ENCODE data around the gene PDE4B. TPM values are rescaled to one million over a fixed set of nuclear protein-coding genes. Genes with fewer than 3 reads are reported as not detected.
A peak's percentile ranks its signal among the peaks of the same experiment; 100 is the strongest.

The PDE4B gene
- total RNA-seq, 1 experiment from 2014 or later, result 2.6 TPM

- Histone ChIP-seq H3K4me1 (no peaks in the 10 kb centered on the region), H3K36me3 (no peaks in the 10 kb centered on the region), H3K9me3 (replicated peaks) (no peaks in the 10 kb centered on the region), H3K27me3 (no peaks in the 10 kb centered on the region), H3K4me3 (no peak overlapping the region), H3K27ac (no peak overlapping the region)
- no peak for DNase-seq
Measured at GRCh38 chr1:66343569-66344325, 551.1 kb downstream of the PDE4B start.

GRCh38 chr1:66346057-66346795 lies 553.5 kb downstream of the PDE4B start:
- Histone ChIP-seq H3K9me3 (replicated peaks) (no peaks in the 10 kb centered on the region), H3K27ac (no peak overlapping the region), H3K36me3 (no peaks in the 10 kb centered on the region), H3K4me3 (no peak overlapping the region), H3K4me1 (peaks cover 10% of the 10 kb centered on the region; the same call in 1 of the 2 replicates), H3K27me3 (no peaks in the 10 kb centered on the region)
- DNase-seq, result no peak

DNA sequence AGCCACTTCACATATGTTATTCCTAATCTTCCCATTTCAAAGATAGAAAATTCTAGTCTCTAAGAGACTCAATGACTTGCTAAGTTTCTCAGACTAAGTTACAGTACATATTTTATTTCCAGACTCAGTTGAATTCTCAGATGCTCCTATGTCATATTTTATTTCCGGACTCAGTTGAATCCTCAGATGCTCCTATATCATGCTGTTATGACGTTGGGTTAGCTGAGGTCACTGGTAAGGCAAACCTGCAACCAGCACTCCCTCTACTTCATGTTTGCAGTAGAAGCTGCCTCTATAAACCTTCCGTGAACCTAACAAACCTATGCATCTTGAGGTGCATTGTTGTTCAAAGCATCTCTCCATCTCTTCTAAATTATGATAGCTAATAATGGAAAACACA lies 554.2 kb downstream of the PDE4B start:
- no peak for DNase-seq
- Histone ChIP-seq H3K4me1 (peaks cover 10% of the 10 kb centered on the region; the same call in 1 of the 2 replicates), H3K27ac (no peak overlapping the region), H3K4me3 (no peak overlapping the region), H3K27me3 (no peaks in the 10 kb centered on the region), H3K9me3 (replicated peaks) (no peaks in the 10 kb centered on the region), H3K36me3 (no peaks in the 10 kb centered on the region)

GRCh38 chr1:66348776-66349175 lies 556.1 kb downstream of the PDE4B start:
- no peak for DNase-seq
- Histone ChIP-seq H3K36me3 (no peaks in the 10 kb centered on the region), H3K4me3 (no peak overlapping the region), H3K27ac (no peak overlapping the region), H3K27me3 (no peaks in the 10 kb centered on the region), H3K9me3 (replicated peaks) (no peaks in the 10 kb centered on the region), H3K4me1 (peaks cover 10% of the 10 kb centered on the region; the same call in 1 of the 2 replicates)

DNA sequence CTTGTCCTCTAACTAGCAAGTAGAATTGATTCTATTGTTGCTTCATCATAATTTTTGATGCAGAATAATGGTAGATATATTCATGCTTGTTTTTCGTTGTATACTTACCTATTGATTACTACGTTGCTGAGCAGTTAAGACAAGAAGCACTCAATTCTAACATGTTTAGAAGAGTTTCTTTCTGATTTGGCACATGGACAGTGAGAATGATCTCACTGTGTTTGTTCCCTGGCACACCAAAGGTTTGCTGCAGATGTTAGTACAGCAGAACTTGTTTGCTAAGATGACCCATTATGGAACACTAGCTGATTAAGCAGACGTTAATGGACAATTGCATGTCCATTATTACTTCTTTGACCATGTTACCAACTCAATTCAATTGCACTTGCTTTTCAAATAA lies 556.5 kb downstream of the PDE4B start:
- Histone ChIP-seq H3K27me3 (no peaks in the 10 kb centered on the region), H3K27ac (no peak overlapping the region; the same call in 1 of the 2 replicates), H3K4me1 (peaks cover 10% of the 10 kb centered on the region; the same call in 1 of the 2 replicates), H3K4me3 (no peak overlapping the region), H3K36me3 (no peaks in the 10 kb centered on the region), H3K9me3 (replicated peaks) (no peaks in the 10 kb centered on the region)
- DNase-seq, result no peak

- H3K4me1 ChIP-seq, result peaks cover 14% of the 10 kb centered on the region
- peak; percentile 37 to 61 for DNase-seq
- H3K4me3 ChIP-seq, result peak overlapping the region; percentile 21; the same call in 1 of the 2 replicates
- H3K36me3 ChIP-seq, result no peaks in the 10 kb centered on the region
- H3K27me3 ChIP-seq, result no peaks in the 10 kb centered on the region
- H3K9me3 ChIP-seq (replicated peaks), result no peaks in the 10 kb centered on the region
- peak overlapping the region; percentile 43; the same call in 1 of the 2 replicates for H3K27ac ChIP-seq
Measured at GRCh38 chr1:66350001-66350547, 557.4 kb downstream of the PDE4B start.

GRCh38 chr1:66351478-66351877 lies 558.8 kb downstream of the PDE4B start:
- Histone ChIP-seq H3K36me3 (no peaks in the 10 kb centered on the region), H3K27me3 (no peaks in the 10 kb centered on the region), H3K4me1 (peaks cover 15% of the 10 kb centered on the region), H3K9me3 (replicated peaks) (no peaks in the 10 kb centered on the region), H3K27ac (no peak overlapping the region), H3K4me3 (no peak overlapping the region)
- DNase-seq, result no peak

DNA sequence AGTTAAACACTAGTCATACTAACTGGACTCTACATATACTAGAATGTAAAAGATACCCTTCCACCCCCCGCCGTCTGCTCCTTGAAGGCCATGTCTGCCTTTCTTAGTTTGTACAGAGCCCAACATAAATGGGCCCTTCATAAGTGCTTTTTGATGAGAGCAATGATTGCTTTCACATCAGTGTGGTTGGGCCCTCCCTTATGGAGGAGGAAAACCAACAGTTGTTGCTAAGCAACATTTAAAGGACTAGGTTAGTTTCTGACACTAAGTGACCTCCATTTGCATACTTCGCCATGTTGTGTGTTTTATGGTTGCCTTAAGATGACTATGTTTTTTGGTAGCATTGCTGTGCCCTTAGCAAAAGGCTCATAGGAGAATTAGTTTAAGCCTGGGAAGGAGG lies 559.2 kb downstream of the PDE4B start:
- no peak overlapping the region for H3K27ac ChIP-seq
- H3K36me3 ChIP-seq, result no peaks in the 10 kb centered on the region
- H3K27me3 ChIP-seq, result no peaks in the 10 kb centered on the region
- H3K9me3 ChIP-seq (replicated peaks), result no peaks in the 10 kb centered on the region
- H3K4me3 ChIP-seq, result no peak overlapping the region
- H3K4me1 ChIP-seq, result peaks cover 15% of the 10 kb centered on the region
- no peak for DNase-seq

DNA sequence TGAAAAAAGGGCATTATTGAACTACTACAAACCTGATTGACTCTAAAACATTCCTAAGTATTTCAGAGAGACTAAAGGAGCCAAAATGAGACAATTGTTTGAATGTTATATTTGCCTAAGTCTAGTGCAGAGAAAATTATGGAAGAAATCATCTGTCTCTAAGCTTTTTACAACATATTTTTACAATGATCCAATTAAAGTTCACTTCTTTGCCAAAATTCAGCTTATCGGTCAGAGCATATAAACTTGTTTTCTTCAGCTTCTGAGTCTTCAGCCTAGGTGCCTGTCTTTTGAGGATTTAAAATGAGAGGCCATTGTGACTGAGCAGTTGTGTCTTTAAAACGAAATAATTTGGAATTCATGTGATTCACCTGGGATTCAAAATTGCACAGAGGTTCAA lies 560.1 kb downstream of the PDE4B start:
- DNase-seq, result no peak
- Histone ChIP-seq H3K4me1 (peaks cover 15% of the 10 kb centered on the region), H3K27ac (no peak overlapping the region), H3K9me3 (replicated peaks) (no peaks in the 10 kb centered on the region), H3K27me3 (no peaks in the 10 kb centered on the region), H3K4me3 (no peak overlapping the region), H3K36me3 (no peaks in the 10 kb centered on the region)

- no peak overlapping the region for H3K4me3 ChIP-seq
- H3K36me3 ChIP-seq, result no peaks in the 10 kb centered on the region
- H3K4me1 ChIP-seq, result peaks cover 15% of the 10 kb centered on the region
- no peaks in the 10 kb centered on the region for H3K9me3 ChIP-seq (replicated peaks)
- H3K27ac ChIP-seq, result no peak overlapping the region
- no peak for DNase-seq
- no peaks in the 10 kb centered on the region for H3K27me3 ChIP-seq
Measured at GRCh38 chr1:66353257-66353656, 560.6 kb downstream of the PDE4B start.

- Histone ChIP-seq H3K4me3 (peak overlapping the region; percentile 42), H3K27ac (peak overlapping the region; percentile 36; the same call in 1 of the 2 replicates), H3K9me3 (replicated peaks) (no peaks in the 10 kb centered on the region), H3K27me3 (no peaks in the 10 kb centered on the region), H3K36me3 (no peaks in the 10 kb centered on the region), H3K4me1 (peaks cover 13% of the 10 kb centered on the region)
- DNase-seq, result peak; percentile 17 to 50
Measured at GRCh38 chr1:66354311-66355201, 561.9 kb downstream of the PDE4B start.

DNA sequence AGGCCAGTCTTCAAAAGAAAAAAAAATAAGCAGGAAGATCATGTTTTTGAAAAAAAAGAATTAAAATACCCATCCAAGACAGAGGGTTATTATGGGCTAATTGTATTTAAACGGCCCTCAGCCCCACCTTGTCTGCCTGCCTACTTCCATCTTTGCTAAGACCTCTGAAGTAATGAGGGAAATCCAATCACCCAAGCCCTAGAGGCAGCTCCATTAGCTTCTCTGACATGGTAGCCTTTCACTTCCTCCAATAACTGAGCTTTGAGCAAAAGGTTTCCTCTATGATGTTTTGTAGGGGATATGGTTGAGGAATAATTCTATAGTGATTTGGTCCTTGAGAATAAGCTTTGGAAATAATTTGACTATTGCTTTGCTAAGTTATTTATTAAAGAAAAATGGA lies 563.1 kb downstream of the PDE4B start:
- no peak for DNase-seq
- Histone ChIP-seq H3K9me3 (replicated peaks) (no peaks in the 10 kb centered on the region), H3K4me1 (peaks cover 5% of the 10 kb centered on the region)

GRCh38 chr1:66356605-66357004 lies 563.9 kb downstream of the PDE4B start:
- H3K9me3 ChIP-seq (replicated peaks), result no peaks in the 10 kb centered on the region
- DNase-seq, result no peak
- no peaks in the 10 kb centered on the region for H3K36me3 ChIP-seq
- no peak overlapping the region for H3K27ac ChIP-seq
- no peaks in the 10 kb centered on the region for H3K27me3 ChIP-seq
- H3K4me1 ChIP-seq, result peaks cover 5% of the 10 kb centered on the region
- no peak overlapping the region for H3K4me3 ChIP-seq

More for the DNA sequence above, 563.1 kb downstream of the PDE4B start:
- H3K27me3 ChIP-seq, result no peaks in the 10 kb centered on the region
- no peak overlapping the region for H3K4me3 ChIP-seq
- no peak overlapping the region for H3K27ac ChIP-seq
- H3K36me3 ChIP-seq, result no peaks in the 10 kb centered on the region

DNA sequence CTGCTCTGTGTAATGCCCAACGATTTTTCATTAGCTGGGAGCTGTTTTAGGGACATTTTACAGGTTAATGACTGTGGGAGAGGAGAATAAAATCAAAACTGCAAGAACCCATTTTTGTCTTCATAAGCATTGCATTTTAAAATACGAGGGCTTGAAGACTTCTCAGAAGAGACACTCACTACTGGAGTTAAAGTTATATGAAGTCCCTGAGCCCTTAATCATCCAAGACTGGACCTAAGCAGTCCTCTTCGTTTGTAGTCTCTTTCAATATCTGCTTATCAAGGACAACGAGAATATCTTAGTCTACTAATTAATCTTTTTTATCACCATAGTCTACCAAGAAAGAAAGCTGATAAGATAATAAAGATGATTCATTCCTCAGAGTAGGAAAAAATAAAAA lies 564.3 kb downstream of the PDE4B start:
- DNase-seq, result no peak
- Histone ChIP-seq H3K9me3 (replicated peaks) (no peaks in the 10 kb centered on the region), H3K27ac (no peak overlapping the region), H3K36me3 (no peaks in the 10 kb centered on the region), H3K27me3 (no peaks in the 10 kb centered on the region), H3K4me3 (no peak overlapping the region), H3K4me1 (peaks cover 5% of the 10 kb centered on the region)
